Measurements from ENCODE around the gene ADCY6.

The ADCY6 gene

DNA sequence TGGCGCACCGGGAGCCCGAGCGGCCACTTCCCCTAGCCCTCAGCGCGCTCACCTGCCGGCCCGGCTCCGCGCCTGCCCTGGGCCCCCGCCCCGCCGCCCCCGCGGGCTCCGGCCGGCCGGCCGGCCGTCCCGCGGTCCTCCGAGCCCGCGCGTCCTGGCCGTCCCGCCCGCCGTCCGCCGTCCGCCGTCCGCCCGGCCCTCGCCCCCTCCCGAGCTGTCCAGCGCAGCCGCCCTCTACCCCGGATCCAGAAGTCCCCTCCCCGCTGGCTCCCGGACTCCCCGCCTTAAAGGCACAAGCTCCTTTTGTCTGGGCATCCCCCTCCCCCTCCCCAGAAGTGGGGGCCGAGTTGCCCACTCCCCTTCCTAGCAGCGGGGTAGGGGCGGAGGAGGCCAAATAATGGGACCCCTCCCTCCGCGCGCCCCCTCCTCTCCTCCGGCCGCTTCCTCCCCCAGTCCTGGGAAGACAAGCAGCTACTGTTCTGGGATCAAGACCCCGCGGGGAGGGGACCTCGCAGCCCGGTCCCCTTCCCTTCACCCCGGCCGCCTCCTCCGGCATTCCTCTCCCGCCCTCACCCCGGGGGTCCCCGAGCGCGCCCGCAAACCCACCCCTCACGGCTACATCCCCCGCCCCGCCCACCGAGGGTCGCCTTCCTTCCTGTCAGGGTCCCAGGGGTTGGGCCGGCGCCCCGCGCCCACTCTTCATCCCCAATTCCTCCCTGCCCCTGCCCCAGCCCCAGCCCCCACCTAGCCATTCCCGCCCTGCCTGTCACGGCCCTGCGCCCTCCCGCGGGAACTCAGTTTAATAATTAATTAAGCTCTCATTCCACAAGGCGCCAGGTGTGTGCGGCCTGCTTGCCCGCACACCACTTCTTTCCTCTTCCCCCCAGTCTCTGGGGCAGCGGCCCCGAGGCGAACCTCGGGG lies at the start of gene ADCY6:
ADCY6 (minus strand) TSS at position 236 of the 922 bp plus-strand sequence. CDS start 5,655 bp downstream, outside the sequence.
- H3K4me1 ChIP-seq, result peaks cover 0 to 48% (median 33%) of the 10 kb centered on the region in 4 donors
- H3K27ac ChIP-seq, result peak within 1 kb of the TSS; percentile 98
- H3K36me3 ChIP-seq, result no peaks in the 10 kb centered on the region
- TF ChIP-seq, protein P1, sequence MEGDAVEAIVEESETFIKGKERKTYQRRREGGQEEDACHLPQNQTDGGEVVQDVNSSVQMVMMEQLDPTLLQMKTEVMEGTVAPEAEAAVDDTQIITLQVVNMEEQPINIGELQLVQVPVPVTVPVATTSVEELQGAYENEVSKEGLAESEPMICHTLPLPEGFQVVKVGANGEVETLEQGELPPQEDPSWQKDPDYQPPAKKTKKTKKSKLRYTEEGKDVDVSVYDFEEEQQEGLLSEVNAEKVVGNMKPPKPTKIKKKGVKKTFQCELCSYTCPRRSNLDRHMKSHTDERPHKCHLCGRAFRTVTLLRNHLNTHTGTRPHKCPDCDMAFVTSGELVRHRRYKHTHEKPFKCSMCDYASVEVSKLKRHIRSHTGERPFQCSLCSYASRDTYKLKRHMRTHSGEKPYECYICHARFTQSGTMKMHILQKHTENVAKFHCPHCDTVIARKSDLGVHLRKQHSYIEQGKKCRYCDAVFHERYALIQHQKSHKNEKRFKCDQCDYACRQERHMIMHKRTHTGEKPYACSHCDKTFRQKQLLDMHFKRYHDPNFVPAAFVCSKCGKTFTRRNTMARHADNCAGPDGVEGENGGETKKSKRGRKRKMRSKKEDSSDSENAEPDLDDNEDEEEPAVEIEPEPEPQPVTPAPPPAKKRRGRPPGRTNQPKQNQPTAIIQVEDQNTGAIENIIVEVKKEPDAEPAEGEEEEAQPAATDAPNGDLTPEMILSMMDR (IDR thresholded peaks at IDR 0.05), result no peak
- peak; percentile 75 to 89 for DNase-seq
- H3K27me3 ChIP-seq, result no peaks in the 10 kb centered on the region
- peak within 1 kb of the TSS; percentile 81 to 97 for H3K4me3 ChIP-seq
- H3K9me3 ChIP-seq, result no peaks in the 10 kb centered on the region
- intact Hi-C loops (cut with DNase I; ENCODE audit: low total_unique reads), result no loop called here

- intact Hi-C loops (cut with DNase I; ENCODE audit: low total_unique reads), result no loop called here
- no peaks in the 10 kb centered on the region for H3K4me1 ChIP-seq
- no peaks in the 10 kb centered on the region for H3K9me3 ChIP-seq
- H3K4me3 ChIP-seq, result no peak overlapping the region
- TF ChIP-seq, protein P1 (IDR thresholded peaks at IDR 0.05), result no peak
- no peak for DNase-seq
- no peak overlapping the region for H3K27ac ChIP-seq
- peaks cover 70 to 96% (median 89%) of the 10 kb centered on the region in 3 donors for H3K36me3 ChIP-seq
- no peaks in the 10 kb centered on the region for H3K27me3 ChIP-seq
Measured at GRCh38 chr12:48838048-48838447, 49.2 kb upstream of the ADCY6 start.

- TF ChIP-seq, protein P1 (IDR thresholded peaks at IDR 0.05), result no peak
- no peak for DNase-seq
- H3K9me3 ChIP-seq, result no peaks in the 10 kb centered on the region
- H3K4me1 ChIP-seq, result no peaks in the 10 kb centered on the region
- intact Hi-C loops (cut with DNase I; ENCODE audit: low total_unique reads), result no loop called here
- no peaks in the 10 kb centered on the region for H3K27me3 ChIP-seq
- H3K4me3 ChIP-seq, result no peak overlapping the region
- H3K36me3 ChIP-seq, result peaks cover 80 to 100% (median 97%) of the 10 kb centered on the region in 3 donors
- no peak overlapping the region for H3K27ac ChIP-seq
Measured at GRCh38 chr12:48832321-48833060, 43.6 kb upstream of the ADCY6 start.

DNA sequence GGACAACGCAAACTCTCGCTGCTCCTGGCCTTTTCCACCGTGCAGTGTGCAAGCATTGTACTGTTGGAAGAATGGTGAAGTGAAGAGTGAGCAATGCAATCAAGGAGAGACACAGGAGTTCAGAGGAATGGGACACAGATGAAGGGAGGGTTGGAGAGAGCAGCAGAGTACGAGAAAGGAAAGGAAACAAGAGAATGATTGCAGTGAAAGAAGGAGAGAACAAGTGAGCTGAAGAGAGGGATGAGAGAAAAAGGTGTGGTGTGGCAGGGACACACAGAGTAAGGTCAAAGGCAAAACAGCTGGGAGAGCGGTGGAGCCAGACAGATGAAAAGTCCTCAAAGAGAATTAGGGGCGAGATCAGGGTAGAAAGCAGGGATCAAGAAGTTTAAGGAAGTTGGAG lies 42.4 kb upstream of the ADCY6 start:
- intact Hi-C loops (cut with DNase I; ENCODE audit: low total_unique reads), result no loop called here
- Histone ChIP-seq H3K36me3 (peaks cover 67 to 100% (median 97%) of the 10 kb centered on the region in 3 donors), H3K4me1 (no peaks in the 10 kb centered on the region), H3K27me3 (no peaks in the 10 kb centered on the region), H3K27ac (no peak overlapping the region), H3K4me3 (no peak overlapping the region), H3K9me3 (no peaks in the 10 kb centered on the region)
- no peak for DNase-seq
- TF ChIP-seq, protein P1 (IDR thresholded peaks at IDR 0.05), result no peak

DNA sequence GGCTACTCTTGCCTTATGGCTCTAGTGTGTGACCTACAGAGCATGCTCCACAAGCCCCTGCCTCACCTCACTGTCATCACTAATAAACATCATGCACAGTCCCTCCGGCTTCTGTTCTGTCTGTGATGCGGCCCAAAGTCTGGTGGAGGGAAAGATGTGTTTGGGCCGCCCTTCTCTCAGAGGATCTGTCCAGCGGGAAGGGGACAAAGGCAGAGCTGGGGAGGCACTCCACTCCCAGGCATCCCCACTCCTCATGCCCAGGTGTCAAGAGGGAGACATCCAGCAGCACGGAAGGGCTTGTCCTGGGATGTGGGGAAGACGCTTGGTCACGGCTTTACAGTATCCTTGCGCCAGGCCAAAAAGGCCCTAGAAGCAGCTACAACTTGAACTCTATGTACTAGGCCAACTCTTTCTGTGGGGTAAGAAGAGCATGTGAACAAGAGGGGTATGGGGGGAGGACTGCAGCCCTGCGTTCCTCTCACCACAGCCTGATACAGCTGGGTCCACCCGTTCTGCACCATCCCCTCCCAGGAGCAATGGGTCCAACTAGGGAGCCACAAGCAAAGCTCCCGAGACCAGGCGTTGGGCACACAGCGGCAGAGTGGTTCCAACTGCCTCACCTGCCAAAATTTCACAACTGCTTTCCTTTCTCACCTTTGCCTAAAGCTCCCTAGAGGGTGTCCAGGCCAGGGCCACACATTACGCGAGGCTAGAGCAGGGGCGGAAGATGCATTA lies 40.1 kb upstream of the ADCY6 start:
- H3K36me3 ChIP-seq, result peaks cover 48 to 100% (median 85%) of the 10 kb centered on the region in 3 donors
- no peak overlapping the region for H3K27ac ChIP-seq
- no peak for DNase-seq
- no peaks in the 10 kb centered on the region for H3K4me1 ChIP-seq
- no peaks in the 10 kb centered on the region for H3K27me3 ChIP-seq
- H3K9me3 ChIP-seq, result no peaks in the 10 kb centered on the region
- TF ChIP-seq, protein P1 (IDR thresholded peaks at IDR 0.05), result no peak
- H3K4me3 ChIP-seq, result no peak overlapping the region
- intact Hi-C loops (cut with DNase I; ENCODE audit: low total_unique reads), result no loop called here

Data from tibial artery (tissue), 4 donors.